OCI-LY3 (cell line): ENCODE results near the gene XYLB.

Source experiments
- CTCF ChIP-seq: fragments of 200-600, 300-600 bp; sonication (generic); IDR thresholded peaks from 2 replicates; pipeline ENCODE4 v1.5.1; 2014; ENCODE audit warnings: antibody characterized with exemption, low read length, low read depth
- EZH2phosphoT487 ChIP-seq: fragments of 200-600 bp; shearing (Covaris generic); IDR thresholded peaks from 2 replicates; pipeline ENCODE4 v1.6.1; 2018; ENCODE audit warnings: antibody characterized with exemption, mixed run types, low read depth

- TF ChIP-seq CTCF (no peak), EZH2phosphoT487 (no peak)
These were observed 6.6 kb downstream of the XYLB start for GRCh38 chr3:38353151-38353550.
